T47D (cell line): ENCODE data around the gene SNX24.
A peak's percentile ranks its signal among the peaks of the same experiment; 100 is the strongest.

ENCODE experiments used
- DNase-seq, 2 experiments: peaks; one replicate each; pipeline versions ENCODE4 v3.0.0 to v3.0.0-alpha.2; 2011 to 2012; ENCODE audit warnings: low read depth in 1 of 2, low spot score in 1 of 2
- JUND ChIP-seq: IDR thresholded peaks from 2 replicates; pipeline ENCODE4 v1.6.1; 2012; ENCODE audit warnings: low read depth
- in situ Hi-C: cut with HindIII; loops from 2 replicates; pipeline ENCODE4 v1.10.0; 2016; ENCODE audit warnings: low sequenced_read_pairs, low pct_unique_long_range_greater_than_20kb

Gene SNX24

GRCh38 chr5:122880170-122880689 lies 34.8 kb downstream of the SNX24 start:
- no peak for TF ChIP-seq JUND
- in situ Hi-C loops, result no loop called here
- no peak for DNase-seq

DNA sequence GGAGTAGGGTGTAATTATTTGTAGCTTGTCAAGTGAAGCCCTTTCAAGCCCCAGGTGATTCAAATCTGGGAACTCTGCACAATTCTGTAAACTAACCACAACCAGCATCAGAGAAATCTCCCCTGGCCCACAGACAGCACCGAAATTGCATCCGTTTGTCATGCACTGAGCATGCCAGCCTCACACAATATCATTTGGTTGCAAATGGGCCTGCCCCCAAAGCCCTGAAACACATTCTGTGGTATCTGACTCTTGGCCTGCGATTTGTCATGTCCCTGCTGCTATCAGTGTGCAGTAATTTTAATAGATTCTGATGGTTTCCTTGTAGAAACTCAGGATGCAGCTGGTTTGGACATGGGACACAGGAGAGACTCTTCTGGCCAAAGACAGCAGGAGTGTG lies 35.3 kb downstream of the SNX24 start:
- no peak for TF ChIP-seq JUND
- no peak for DNase-seq
- in situ Hi-C loops, result no loop called here

GRCh38 chr5:122882831-122883230 lies 37.4 kb downstream of the SNX24 start:
- no peak for TF ChIP-seq JUND
- in situ Hi-C loops, result no loop called here
- DNase-seq, result no peak

DNA sequence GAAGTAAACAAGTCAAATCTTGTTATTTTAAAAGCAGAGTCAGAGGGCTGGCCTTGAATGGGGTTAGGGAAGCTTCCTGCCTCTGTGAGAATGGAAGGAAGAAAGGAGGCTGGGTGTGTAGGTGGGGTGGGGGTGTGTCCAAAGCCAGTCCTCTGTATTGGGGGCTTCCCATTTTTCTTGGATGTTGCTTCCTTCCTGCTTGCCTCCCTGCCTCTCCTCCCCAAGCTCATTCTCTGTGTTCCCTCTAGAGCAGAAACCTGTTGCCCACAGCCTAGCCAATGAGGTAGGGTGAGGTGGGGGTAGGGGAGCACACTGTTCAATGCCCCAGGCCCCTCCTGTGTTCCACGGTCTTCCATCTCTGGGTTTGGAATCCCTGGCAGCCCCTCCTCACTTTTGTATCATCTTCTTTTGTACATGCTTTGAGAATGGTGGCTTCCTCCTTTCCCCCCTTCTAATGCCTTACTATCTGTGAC lies 39.7 kb downstream of the SNX24 start:
- no peak for DNase-seq
- in situ Hi-C loops, result no loop called here

GRCh38 chr5:122885891-122886290 lies 40.5 kb downstream of the SNX24 start:
- in situ Hi-C loops, result no loop called here
- no peak for DNase-seq
- no peak for TF ChIP-seq JUND

More for the DNA sequence above, 39.7 kb downstream of the SNX24 start:
- no peak for TF ChIP-seq JUND

- TF ChIP-seq JUND, result no peak
- in situ Hi-C loops, result no loop called here
- DNase-seq, result no peak
Observed at GRCh38 chr5:122895141-122895540, 49.7 kb downstream of the SNX24 start.

GRCh38 chr5:122896598-122897282 lies 51.3 kb downstream of the SNX24 start:
- no peak for TF ChIP-seq JUND
- peak in 1 of 2 experiments; percentile 48 for DNase-seq
- in situ Hi-C loops, result no loop called here

- no peak for TF ChIP-seq JUND
- in situ Hi-C loops, result no loop called here
- DNase-seq, result no peak
Observed at GRCh38 chr5:122897283-122897602, 51.8 kb downstream of the SNX24 start.

DNA sequence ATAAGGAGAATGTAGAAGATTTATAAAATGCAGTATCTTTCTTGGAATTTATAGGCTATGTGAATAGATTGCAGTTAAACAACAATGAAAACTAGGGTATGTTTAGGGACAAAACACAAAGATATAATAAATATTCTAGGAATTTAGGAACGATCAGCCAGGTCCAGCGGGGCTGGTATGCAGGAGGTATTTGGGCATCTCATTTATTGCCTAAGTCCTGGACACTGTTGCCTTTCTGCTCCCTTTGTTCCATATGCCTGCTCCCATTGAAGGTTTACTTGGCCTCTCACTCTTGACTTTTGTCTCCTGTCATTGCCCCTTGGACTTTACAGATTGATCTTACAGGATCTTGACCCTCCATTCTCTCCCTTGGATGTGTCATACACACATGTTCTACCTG lies 55.9 kb downstream of the SNX24 start:
- no peak for TF ChIP-seq JUND
- DNase-seq, result no peak
- in situ Hi-C loops, result no loop called here

DNA sequence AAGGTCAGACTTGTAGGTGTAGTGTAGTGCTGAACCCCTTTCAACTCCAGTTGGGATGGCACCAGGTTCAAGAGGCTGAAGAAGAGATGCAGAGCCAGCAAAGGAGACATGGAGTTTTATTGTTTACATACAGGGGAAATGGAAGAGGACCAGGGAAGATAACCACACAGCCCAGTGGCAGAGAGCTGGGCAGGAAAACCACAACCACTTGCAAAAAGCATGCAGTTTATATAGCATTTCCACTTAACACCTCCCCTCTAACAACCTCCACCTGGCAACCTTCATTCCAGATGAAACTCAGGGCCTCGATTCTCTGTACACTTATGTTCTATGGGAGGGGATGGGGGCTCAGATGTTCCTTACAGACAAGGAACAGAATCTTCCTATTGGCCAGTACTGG lies 56.9 kb downstream of the SNX24 start:
- in situ Hi-C loops, result no loop called here
- no peak for TF ChIP-seq JUND
- no peak for DNase-seq

- in situ Hi-C loops, result no loop called here
- TF ChIP-seq JUND, result no peak
- no peak for DNase-seq
Observed at GRCh38 chr5:122906768-122907167, 61.4 kb downstream of the SNX24 start.

DNA sequence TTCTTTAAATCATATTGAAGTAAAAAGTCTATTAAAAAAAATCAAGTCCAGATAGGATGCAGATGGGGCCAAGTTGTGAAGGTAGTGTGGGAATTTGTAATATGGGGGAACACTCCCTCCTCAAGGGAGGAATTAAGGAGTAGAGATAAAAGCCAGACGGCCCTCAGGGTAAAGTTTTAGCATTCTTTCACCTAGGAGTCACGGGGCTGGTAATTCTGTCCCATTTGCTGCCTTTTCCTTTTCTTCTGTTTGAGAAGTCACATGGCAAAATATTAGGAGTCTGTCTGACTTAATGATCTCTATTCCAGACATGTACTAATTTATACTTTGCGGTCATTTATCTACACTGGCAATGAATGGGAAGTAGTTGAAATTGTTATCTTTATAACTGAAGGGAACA lies 61.9 kb downstream of the SNX24 start:
- peak in 1 of 2 experiments; percentile 29 for DNase-seq
- in situ Hi-C loops, result no loop called here
- TF ChIP-seq JUND, result no peak

DNA sequence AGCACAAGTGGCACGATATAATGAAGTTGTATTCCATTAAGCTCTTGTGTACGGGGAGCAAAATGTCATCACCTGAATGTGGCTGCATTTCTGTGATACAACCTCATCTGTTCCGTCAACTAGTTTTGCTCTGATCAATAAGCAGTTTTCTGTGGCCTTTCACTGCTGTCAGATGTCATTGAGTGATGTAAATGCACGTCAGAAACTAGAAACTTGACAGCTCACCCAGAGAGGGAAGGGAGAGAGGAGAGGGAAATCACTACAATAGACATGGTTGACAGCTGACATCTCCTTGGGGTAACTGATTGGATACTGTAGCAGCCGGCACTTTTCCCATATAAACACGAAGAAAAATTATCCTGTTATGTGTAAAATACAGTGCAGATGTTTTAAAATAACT lies 62.7 kb downstream of the SNX24 start:
- TF ChIP-seq JUND, result no peak
- DNase-seq, result no peak
- in situ Hi-C loops, result no loop called here

GRCh38 chr5:122908662-122909061 lies 63.2 kb downstream of the SNX24 start:
- no peak for TF ChIP-seq JUND
- peak in 1 of 2 experiments; percentile 40 for DNase-seq
- in situ Hi-C loops, result no loop called here
